Liver (tissue), 3 donors: ENCODE results near the gene PLEKHB2.

Experiments
- GABPA ChIP-seq, 2 donors: IDR thresholded peaks in 1 of 2; conservative IDR thresholded peaks in 1 of 2; 2 replicates each; pipeline ENCODE4 v1.6.1; 2016; ENCODE audit warnings: antibody characterized with exemption in 2 of 2, mild to moderate bottlenecking in 1 of 2, moderate library complexity in 1 of 2
- HNF4G ChIP-seq: IDR thresholded peaks from 2 replicates; pipeline ENCODE4 v1.6.1; 2016; ENCODE audit warnings: antibody characterized with exemption
- JUND ChIP-seq, 2 donors: IDR thresholded peaks; 2 replicates each; pipeline ENCODE4 v1.6.1; 2016; ENCODE audit warnings: antibody characterized with exemption in 2 of 2
- RAD21 ChIP-seq, 2 donors: IDR thresholded peaks; 2 replicates each; pipeline ENCODE4 v1.6.1; 2016; ENCODE audit warnings: antibody characterized with exemption in 2 of 2, mild to moderate bottlenecking in 2 of 2
- RXRA ChIP-seq, 2 donors: IDR thresholded peaks; 2 replicates each; pipeline ENCODE4 v1.6.1; 2017 to 2018; ENCODE audit warnings: antibody characterized with exemption in 2 of 2, mild to moderate bottlenecking in 1 of 2
- SP1 ChIP-seq: IDR thresholded peaks from 2 replicates; pipeline ENCODE4 v1.6.1; 2018; ENCODE audit warnings: antibody characterized with exemption, mild to moderate bottlenecking
- TAF1 ChIP-seq: conservative IDR thresholded peaks from 2 replicates; pipeline ENCODE4 v1.6.1; 2016; ENCODE audit warnings: antibody characterized with exemption, mild to moderate bottlenecking
- TF ChIP-seq, protein P1 (sequence below): fragments of 150-350 bp; IDR thresholded peaks from 2 replicates; pipeline ENCODE4 v1.5.1; 2017; ENCODE audit warnings: improper control_type of control experiment, low read depth, low read length; ENCODE audit not compliant: missing input control
- TF ChIP-seq, protein P2 (sequence below): IDR thresholded peaks from 2 replicates; pipeline ENCODE4 v1.6.1; 2016; ENCODE audit warnings: antibody characterized with exemption, mild to moderate bottlenecking
- donor health status: healthy.
- donor health status: healthy.

DNA sequence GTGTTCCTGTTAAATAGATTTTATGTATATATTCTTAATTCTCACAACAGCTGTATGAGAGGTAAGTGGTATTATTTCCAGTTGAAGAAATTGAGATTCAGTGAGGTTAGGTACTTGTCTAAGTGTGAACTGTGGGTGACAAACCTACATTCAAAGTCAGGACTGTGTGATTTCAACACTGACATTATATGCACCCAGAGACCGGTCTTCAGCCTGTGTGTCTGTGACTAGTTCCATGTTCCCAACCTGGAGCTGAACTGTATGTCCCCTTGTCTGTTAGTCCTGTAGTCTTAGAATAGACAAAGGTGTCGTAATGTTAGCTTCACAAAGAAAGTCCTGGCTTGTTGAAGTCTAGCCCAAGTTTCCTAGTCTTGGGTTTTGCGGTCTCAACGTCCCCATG lies 17.4 kb downstream of the PLEKHB2 start:
- TF ChIP-seq JUND (IDR thresholded peaks at IDR 0.05) (no peak), TAF1 (no peak), RAD21 (IDR thresholded peaks at IDR 0.05) (no peak), GABPA (IDR thresholded peaks at IDR 0.05 in 1 of 2, conservative IDR thresholded peaks at IDR 0.05 in 1 of 2) (no peak), SP1 (no peak), HNF4G (no peak), RXRA (IDR thresholded peaks at IDR 0.05) (no peak)
- TF ChIP-seq, protein P1, sequence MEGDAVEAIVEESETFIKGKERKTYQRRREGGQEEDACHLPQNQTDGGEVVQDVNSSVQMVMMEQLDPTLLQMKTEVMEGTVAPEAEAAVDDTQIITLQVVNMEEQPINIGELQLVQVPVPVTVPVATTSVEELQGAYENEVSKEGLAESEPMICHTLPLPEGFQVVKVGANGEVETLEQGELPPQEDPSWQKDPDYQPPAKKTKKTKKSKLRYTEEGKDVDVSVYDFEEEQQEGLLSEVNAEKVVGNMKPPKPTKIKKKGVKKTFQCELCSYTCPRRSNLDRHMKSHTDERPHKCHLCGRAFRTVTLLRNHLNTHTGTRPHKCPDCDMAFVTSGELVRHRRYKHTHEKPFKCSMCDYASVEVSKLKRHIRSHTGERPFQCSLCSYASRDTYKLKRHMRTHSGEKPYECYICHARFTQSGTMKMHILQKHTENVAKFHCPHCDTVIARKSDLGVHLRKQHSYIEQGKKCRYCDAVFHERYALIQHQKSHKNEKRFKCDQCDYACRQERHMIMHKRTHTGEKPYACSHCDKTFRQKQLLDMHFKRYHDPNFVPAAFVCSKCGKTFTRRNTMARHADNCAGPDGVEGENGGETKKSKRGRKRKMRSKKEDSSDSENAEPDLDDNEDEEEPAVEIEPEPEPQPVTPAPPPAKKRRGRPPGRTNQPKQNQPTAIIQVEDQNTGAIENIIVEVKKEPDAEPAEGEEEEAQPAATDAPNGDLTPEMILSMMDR, result no peak
- TF ChIP-seq, protein P2, sequence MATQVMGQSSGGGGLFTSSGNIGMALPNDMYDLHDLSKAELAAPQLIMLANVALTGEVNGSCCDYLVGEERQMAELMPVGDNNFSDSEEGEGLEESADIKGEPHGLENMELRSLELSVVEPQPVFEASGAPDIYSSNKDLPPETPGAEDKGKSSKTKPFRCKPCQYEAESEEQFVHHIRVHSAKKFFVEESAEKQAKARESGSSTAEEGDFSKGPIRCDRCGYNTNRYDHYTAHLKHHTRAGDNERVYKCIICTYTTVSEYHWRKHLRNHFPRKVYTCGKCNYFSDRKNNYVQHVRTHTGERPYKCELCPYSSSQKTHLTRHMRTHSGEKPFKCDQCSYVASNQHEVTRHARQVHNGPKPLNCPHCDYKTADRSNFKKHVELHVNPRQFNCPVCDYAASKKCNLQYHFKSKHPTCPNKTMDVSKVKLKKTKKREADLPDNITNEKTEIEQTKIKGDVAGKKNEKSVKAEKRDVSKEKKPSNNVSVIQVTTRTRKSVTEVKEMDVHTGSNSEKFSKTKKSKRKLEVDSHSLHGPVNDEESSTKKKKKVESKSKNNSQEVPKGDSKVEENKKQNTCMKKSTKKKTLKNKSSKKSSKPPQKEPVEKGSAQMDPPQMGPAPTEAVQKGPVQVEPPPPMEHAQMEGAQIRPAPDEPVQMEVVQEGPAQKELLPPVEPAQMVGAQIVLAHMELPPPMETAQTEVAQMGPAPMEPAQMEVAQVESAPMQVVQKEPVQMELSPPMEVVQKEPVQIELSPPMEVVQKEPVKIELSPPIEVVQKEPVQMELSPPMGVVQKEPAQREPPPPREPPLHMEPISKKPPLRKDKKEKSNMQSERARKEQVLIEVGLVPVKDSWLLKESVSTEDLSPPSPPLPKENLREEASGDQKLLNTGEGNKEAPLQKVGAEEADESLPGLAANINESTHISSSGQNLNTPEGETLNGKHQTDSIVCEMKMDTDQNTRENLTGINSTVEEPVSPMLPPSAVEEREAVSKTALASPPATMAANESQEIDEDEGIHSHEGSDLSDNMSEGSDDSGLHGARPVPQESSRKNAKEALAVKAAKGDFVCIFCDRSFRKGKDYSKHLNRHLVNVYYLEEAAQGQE, result no peak
